EL (cell line): ENCODE results near the gene NRP2.
A peak's percentile ranks its signal among the peaks of the same experiment; 100 is the strongest.

Experiments used
- DNase-seq: peaks from one replicate; pipeline ENCODE4 v3.0.0-alpha.2; 2016

The NRP2 gene

GRCh38 chr2:205688417-205689200 is 6.3 kb downstream of the NRP2 start:
- no peak for DNase-seq

GRCh38 chr2:205689820-205690219 is 7.5 kb downstream of the NRP2 start:
- no peak for DNase-seq

GRCh38 chr2:205692104-205692503 is 9.8 kb downstream of the NRP2 start:
- peak; percentile 59 for DNase-seq

GRCh38 chr2:205694256-205694655 is 12.0 kb downstream of the NRP2 start:
- DNase-seq, result no peak

GRCh38 chr2:205695460-205695991 is 13.2 kb downstream of the NRP2 start:
- peak; percentile 40 for DNase-seq

- DNase-seq, result no peak
Measured at GRCh38 chr2:205696331-205696926, 14.1 kb downstream of the NRP2 start.

- no peak for DNase-seq
Measured at GRCh38 chr2:205696927-205697441, 14.7 kb downstream of the NRP2 start.

- no peak for DNase-seq
Measured at GRCh38 chr2:205698286-205699268, 16.3 kb downstream of the NRP2 start.

- DNase-seq, result no peak
Measured at GRCh38 chr2:205699515-205700289, 17.4 kb downstream of the NRP2 start.

- peak; percentile 85 for DNase-seq
Measured at GRCh38 chr2:205700331-205701132, 18.2 kb downstream of the NRP2 start.

- DNase-seq, result peak; percentile 49
Measured at GRCh38 chr2:205701509-205701908, 19.2 kb downstream of the NRP2 start.

GRCh38 chr2:205702576-205702975 is 20.3 kb downstream of the NRP2 start:
- no peak for DNase-seq

- DNase-seq, result no peak
Measured at GRCh38 chr2:205703471-205704126, 21.3 kb downstream of the NRP2 start.

GRCh38 chr2:205704127-205704741 is 21.9 kb downstream of the NRP2 start:
- no peak for DNase-seq

- DNase-seq, result no peak
Measured at GRCh38 chr2:205705511-205706349, 23.4 kb downstream of the NRP2 start.

- DNase-seq, result peak; percentile 84
Measured at GRCh38 chr2:205706769-205707381, 24.6 kb downstream of the NRP2 start.

- DNase-seq, result peak; percentile 74
Measured at GRCh38 chr2:205708231-205708631, 25.9 kb downstream of the NRP2 start.

GRCh38 chr2:205709319-205709718 is 27.0 kb downstream of the NRP2 start:
- no peak for DNase-seq

GRCh38 chr2:205712508-205712907 is 30.2 kb downstream of the NRP2 start:
- DNase-seq, result peak; percentile 70
